Thyroid gland (tissue), 4 donors: ENCODE measurements around the gene DPH7. TPM values are rescaled to one million over a fixed set of nuclear protein-coding genes. Genes with fewer than 3 reads are reported as not detected.
"Not testable (repeated sequence)": the region's sequence is repeated elsewhere in the genome, so short reads cannot be mapped to it uniquely, and the experiment has no call there.

ENCODE experiments used
- DNase-seq, 2 donors: peaks; one replicate each; pipeline ENCODE4 v3.0.0-alpha.2; 2019
- H3K27ac ChIP-seq, 3 donors: fragments of 200-600 bp; sonication (generic); 1 replicate in 2 of 3; 2 replicates in 1 of 3; pipeline ENCODE4 v1.5.1; 2016 to 2019; ENCODE audit warnings: mild to moderate bottlenecking in 1 of 3, moderate library complexity in 1 of 3
- H3K27me3 ChIP-seq: fragments of 200-600 bp; sonication (generic); one replicate; pipeline ENCODE4 v1.5.1; 2019
- H3K36me3 ChIP-seq, 2 donors: fragments of 200-600 bp; sonication (generic); one replicate each; pipeline ENCODE4 v1.5.1; 2016 to 2019
- H3K4me1 ChIP-seq, 2 donors: fragments of 200-600 bp; sonication (generic); one replicate each; pipeline ENCODE4 v1.5.1; 2017 to 2019
- H3K4me3 ChIP-seq, 3 donors: fragments of 200-600 bp; sonication (generic); replicated peaks in 1 of 3; 1 replicate in 2 of 3; 2 replicates in 1 of 3; pipeline ENCODE4 v1.5.1; 2016; ENCODE audit warnings: mild to moderate bottlenecking in 1 of 3
- H3K9me3 ChIP-seq: fragments of 200-600 bp; sonication (generic); one replicate; pipeline ENCODE4 v1.5.1; 2017
- POLR2A ChIP-seq, 2 donors: fragments of 450-650 bp; IDR thresholded peaks; one replicate each; pipeline ENCODE4 v1.6.1; 2017; ENCODE audit warnings: antibody characterized with exemption in 2 of 2, mild to moderate bottlenecking in 2 of 2, moderate library complexity in 1 of 2
- WGBS, 2 donors: methylation state at CpG; one replicate each; pipeline ENCODE4 v1.1.5; 2017; 5-methylcytosine and 5-hydroxymethylcytosine counted together
- intact Hi-C: fragments of 100-400 bp; cut with DNase I; formaldehyde crosslinking; loops from one replicate; pipeline ENCODE4 v1.15.1; 2023
- total RNA-seq, 4 donors: library from RNA; depleted of rRNA; stranded (reverse); fragments of >200 nt; gene quantifications; one replicate each; pipeline ENCODE4 v1.2.3, GENCODE V29; 2016
- TF ChIP-seq, protein P1 (sequence below), 6 experiments: fragments of 200-600 bp in 3 of 6; fragments of 450-650 bp in 3 of 6; sonication (generic) in 3 of 6; IDR thresholded peaks; one replicate each; pipeline ENCODE4 v1.5.1; 2016 to 2019; ENCODE audit warnings: antibody characterized with exemption in 6 of 6, mild to moderate bottlenecking in 2 of 6, inconsistent platforms in 1 of 6, moderate library complexity in 1 of 6

The DPH7 gene
- total RNA-seq, 4 donors from 2014 or later = 20.8 to 47.4 (median 34.1) TPM

DNA sequence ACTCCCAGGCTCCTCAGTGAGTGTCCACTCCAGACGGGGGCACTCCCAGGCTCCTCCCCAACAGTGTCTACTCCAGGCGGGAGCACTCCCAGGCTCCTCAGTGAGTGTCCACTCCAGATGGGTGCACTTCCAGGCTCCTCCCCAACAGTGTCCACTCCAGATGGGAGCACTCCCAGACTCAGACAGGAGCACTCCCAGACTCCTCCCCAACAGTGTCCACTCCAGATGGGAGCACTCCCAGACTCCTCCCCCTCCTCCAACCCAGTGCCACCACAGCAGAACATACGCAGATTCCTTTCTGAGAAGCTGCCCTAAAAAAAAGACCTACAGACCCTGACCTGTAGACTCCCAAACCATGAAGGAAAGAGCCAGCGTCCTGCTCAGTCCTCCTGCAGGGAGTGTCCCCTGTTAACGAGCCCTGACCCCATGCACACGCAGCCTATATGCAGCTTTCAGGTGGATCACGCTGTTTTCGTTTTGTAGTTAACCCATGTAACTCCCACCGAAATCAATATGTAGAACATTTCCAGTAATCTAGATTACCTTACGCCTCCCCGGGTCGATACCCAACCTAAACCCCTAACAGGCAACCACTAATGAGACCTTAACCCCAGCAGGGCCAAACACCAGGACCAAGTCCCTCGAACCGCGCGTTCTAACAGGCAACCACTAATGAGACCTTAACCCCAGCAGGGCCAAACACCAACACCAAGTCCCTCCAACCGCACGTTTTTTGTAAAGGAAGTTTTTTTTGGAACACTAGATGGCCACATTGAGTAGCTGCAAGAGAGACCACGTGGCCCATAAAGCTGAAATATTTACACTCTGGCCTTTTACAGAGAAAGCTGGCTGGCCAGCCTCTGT is 44.2 kb downstream of the DPH7 start:
- H3K9me3 ChIP-seq = no peaks in the 10 kb centered on the region
- peaks cover 0 to 10% of the 10 kb centered on the region in 2 donors for H3K4me1 ChIP-seq
- peak; percentile 68 to 75 for DNase-seq
- H3K36me3 ChIP-seq = no peaks in the 10 kb centered on the region
- no peak overlapping the region for H3K4me3 ChIP-seq
- WGBS, 2 donors = 47% methylated on average over 18 to 19 of the region's 19 CpGs
- no peak overlapping the region for H3K27ac ChIP-seq
- intact Hi-C loops = no loop called here
- no peaks in the 10 kb centered on the region for H3K27me3 ChIP-seq
- TF ChIP-seq, protein P1, sequence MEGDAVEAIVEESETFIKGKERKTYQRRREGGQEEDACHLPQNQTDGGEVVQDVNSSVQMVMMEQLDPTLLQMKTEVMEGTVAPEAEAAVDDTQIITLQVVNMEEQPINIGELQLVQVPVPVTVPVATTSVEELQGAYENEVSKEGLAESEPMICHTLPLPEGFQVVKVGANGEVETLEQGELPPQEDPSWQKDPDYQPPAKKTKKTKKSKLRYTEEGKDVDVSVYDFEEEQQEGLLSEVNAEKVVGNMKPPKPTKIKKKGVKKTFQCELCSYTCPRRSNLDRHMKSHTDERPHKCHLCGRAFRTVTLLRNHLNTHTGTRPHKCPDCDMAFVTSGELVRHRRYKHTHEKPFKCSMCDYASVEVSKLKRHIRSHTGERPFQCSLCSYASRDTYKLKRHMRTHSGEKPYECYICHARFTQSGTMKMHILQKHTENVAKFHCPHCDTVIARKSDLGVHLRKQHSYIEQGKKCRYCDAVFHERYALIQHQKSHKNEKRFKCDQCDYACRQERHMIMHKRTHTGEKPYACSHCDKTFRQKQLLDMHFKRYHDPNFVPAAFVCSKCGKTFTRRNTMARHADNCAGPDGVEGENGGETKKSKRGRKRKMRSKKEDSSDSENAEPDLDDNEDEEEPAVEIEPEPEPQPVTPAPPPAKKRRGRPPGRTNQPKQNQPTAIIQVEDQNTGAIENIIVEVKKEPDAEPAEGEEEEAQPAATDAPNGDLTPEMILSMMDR (IDR thresholded peaks at IDR 0.05) = peak; percentile 24 to 85 (median 58)
- no peak for TF ChIP-seq POLR2A (IDR thresholded peaks at IDR 0.05)

DNA sequence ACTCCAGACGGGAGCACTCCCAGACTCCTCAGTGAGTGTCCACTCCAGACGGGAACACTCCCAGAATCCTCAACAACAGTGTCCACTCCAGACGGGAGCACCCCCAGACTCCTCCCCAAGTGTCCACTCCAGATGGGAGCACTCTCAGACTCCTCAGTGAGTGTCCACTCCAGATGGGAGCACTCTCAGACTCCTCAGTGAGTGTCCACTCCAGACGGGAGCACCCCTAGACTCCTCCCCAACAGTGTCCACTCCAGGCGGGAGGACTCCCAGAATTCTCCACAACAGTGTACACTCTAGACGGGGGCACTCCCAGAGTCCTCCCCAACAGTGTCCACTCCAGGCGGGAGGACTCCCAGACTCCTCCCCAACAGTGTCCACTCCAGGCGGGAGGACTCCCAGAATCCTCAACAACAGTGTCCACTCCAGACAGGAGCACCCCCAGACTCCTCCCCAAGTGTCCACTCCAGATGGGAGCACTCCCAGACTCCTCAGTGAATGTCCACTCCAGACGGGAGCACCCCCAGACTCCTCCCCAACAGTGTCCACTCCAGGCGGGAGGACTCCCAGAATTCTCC is 45.7 kb downstream of the DPH7 start:
- intact Hi-C loops, H3K4me3 ChIP-seq: not testable (repeated sequence)

DNA sequence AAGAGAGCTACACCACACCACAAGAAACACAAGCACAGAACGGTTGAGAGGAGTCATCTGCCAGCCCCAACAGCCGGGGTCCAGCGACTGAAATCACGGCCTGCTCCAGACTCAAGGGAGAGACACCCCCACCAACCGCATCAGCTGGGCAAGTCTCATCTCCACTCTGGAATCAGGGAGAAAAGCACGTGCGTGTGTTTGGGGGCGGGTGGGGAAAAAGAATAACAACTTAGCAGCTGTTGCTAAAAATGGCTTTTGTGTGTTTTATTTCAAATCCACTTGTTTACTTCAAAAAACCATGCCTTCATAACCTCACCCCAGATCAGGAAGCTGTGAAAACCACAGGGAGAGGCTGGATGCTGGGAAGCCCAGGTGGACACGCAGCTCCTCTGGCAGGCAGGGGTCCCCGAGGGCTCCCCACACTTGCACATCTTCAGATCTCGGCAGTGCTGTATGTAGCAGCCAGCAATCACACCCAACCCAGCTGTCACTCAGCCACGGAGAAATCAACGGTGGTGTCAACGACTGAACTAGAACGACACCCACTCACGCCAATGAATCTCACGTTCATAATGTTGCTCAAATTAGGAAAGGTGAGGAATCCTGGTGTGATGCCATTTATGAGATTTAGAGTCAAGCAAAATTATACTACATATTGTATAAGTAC is 47.5 kb downstream of the DPH7 start:
- no peak overlapping the region for H3K4me3 ChIP-seq
- TF ChIP-seq POLR2A (IDR thresholded peaks at IDR 0.05) = no peak
- TF ChIP-seq, protein P1 (IDR thresholded peaks at IDR 0.05) = no peak
- H3K27me3 ChIP-seq = no peaks in the 10 kb centered on the region
- H3K36me3 ChIP-seq = no peaks in the 10 kb centered on the region
- intact Hi-C loops = no loop called here
- peaks cover 0 to 10% of the 10 kb centered on the region in 2 donors for H3K4me1 ChIP-seq
- H3K27ac ChIP-seq = no peak overlapping the region
- WGBS, 2 donors = 73 to 79% methylated on average over 17 of the region's 17 CpGs
- no peak for DNase-seq
- no peaks in the 10 kb centered on the region for H3K9me3 ChIP-seq

More for the DNA sequence above, 45.7 kb downstream of the DPH7 start:
- not testable (repeated sequence) for H3K9me3 ChIP-seq, H3K36me3 ChIP-seq, DNase-seq, H3K27ac ChIP-seq, H3K27me3 ChIP-seq
- H3K4me1 ChIP-seq = peaks cover 0 to 10% of the 10 kb centered on the region in 2 donors
- WGBS, 2 donors = 63 to 73% methylated on average over 2 to 4 of the region's 10 CpGs

DNA sequence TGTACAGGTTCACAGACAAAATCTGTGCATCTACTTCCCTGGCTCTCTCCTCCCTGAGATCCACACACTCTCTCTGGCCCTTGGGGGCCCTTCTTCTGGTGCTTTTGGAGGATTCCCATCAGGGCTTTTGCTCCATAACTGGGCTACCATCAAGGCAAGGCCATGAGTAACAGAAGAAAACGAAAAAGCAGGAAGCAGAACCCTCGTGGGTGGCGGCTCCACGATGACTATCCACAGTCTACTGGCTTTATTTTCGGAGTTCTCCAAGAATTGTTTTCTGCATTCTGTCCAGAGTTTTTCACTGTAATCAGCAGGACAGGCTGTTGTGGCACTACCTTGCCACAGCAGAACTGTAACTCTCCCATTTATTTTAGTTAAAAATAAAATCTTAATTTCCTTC is 48.4 kb downstream of the DPH7 start:
- no peak for DNase-seq
- Histone ChIP-seq H3K4me1 (peaks cover 0 to 9% of the 10 kb centered on the region in 2 donors), H3K27me3 (no peaks in the 10 kb centered on the region), H3K9me3 (no peaks in the 10 kb centered on the region), H3K27ac (no peak overlapping the region), H3K36me3 (no peaks in the 10 kb centered on the region), H3K4me3 (no peak overlapping the region)
- TF ChIP-seq, protein P1 (IDR thresholded peaks at IDR 0.05) = no peak
- TF ChIP-seq POLR2A (IDR thresholded peaks at IDR 0.05) = no peak
- WGBS, 2 donors = 83% methylated on average over 5 of the region's 5 CpGs
- intact Hi-C loops = no loop called here

DNA sequence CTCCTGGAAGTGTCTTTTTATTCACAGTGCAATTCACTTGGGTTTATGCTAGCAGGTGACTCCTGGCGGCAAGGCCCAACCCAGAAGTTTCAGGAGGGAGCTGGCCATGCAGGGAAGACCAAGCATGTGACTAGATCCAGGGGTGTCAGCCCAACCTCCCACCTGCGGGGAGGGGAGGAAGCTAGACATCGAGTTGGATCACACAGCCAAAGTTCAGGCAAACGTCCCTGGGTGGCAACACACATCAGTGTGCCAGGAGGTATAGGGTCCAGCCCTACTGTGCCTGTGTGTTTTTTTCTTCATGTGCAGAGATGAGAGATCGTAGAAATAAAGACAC is 53.8 kb downstream of the DPH7 start:
- DNase-seq = no peak
- TF ChIP-seq, protein P1 (IDR thresholded peaks at IDR 0.05) = no peak
- no peak for TF ChIP-seq POLR2A (IDR thresholded peaks at IDR 0.05)
- 84 to 85% methylated on average over 2 to 5 of the region's 5 CpGs for WGBS, 2 donors
- no peak overlapping the region for H3K4me3 ChIP-seq
- H3K27ac ChIP-seq = no peak overlapping the region
- peaks cover 0 to 7% of the 10 kb centered on the region in 2 donors for H3K36me3 ChIP-seq
- H3K9me3 ChIP-seq = no peaks in the 10 kb centered on the region
- no peaks in the 10 kb centered on the region for H3K4me1 ChIP-seq
- no peaks in the 10 kb centered on the region for H3K27me3 ChIP-seq
- intact Hi-C loops = no loop called here
